ENCODE results near the gene SNAPC1. TPM values are rescaled to one million over a fixed set of nuclear protein-coding genes. Genes with fewer than 3 reads are reported as not detected.

SNAPC1 gene
- total RNA-seq, 1 experiment from 2014 or later, result 11.7 TPM

DNA sequence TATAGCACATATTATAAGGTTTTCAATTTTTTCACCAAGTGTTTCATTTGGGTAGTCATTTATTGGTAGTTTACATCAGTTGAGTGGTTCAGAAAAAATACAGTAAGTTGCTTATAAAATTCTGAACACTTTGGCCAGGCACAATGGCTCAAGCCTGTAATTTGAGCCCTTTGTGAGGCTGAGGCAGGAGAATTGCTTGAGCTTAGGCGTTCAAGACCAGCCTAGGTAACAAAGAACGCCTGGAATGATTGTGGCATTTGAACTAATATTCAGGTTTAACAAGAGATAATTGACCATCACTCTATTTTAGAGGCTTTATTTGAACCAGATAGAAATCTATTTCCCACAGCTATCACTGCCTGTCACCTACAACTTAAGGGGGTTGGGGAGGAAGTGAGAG is 44.2 kb upstream of the SNAPC1 start:
- H3K4me1 Mint-ChIP-seq (ENCODE audit: low read depth, unreplicated experiment), result peaks cover 28% of the 10 kb centered on the region
- intact Hi-C loops (cut with micrococcal nuclease; ENCODE audit: unreplicated experiment), result no loop called here

DNA sequence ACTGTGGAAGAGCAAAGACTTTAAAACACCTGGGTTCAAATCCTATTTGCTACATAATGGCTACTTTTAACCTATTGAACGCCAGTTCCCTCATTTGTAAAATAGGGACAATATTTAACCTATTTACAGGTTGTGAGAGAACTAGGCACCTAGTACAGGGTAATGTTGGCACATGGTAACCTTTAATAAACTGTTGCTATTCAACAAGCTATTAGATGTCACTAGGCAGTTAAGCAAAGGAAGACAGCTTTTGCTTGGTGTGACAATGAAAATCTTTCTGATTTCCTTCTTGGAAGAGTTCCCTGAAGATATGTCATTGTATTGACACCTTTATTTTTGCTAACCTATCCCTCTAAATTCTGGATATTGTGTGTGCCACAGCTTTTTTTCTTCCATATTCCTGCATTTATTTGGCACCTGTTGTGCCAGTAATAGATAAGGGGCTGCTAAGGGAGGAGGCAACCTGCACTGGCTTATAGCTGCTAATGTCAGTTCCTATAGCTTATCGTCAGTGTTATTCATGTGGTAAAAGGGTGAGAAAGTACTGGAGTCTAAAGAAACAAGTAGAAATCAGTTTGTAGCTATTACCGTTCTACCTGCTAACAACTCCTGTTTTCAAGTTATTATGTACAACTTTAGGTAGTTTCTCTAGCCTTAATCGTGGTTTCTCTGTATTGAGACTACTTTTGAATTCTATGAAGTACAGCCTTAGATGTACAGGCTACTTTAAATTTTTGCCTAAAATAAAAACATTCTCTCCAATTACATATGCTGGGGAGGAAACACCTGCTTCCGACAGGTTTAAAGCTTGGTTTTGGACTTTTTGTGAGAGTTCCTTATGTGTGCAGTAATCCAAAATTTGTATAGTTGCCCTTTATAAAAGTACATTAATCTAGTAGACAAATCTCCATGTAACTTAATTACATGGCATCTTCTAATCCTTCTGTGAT is 42.6 kb upstream of the SNAPC1 start:
- no peak overlapping the region for H3K27ac Mint-ChIP-seq (ENCODE audit: unreplicated experiment)
- no peaks in the 10 kb centered on the region for H3K27me3 Mint-ChIP-seq (ENCODE audit: unreplicated experiment)
- intact Hi-C loops (cut with micrococcal nuclease; ENCODE audit: unreplicated experiment), result no loop called here
- H3K4me1 Mint-ChIP-seq (ENCODE audit: low read depth, unreplicated experiment), result peaks cover 22% of the 10 kb centered on the region
- TF ChIP-seq CTCF (IDR thresholded peaks at IDR 0.05; ENCODE audit: unreplicated experiment), result no peak
- no TSS peak for BruUV-seq (replicated peaks)
- no peak overlapping the region for H3K4me3 Mint-ChIP-seq (ENCODE audit: low read depth, unreplicated experiment)
- H3K9me3 Mint-ChIP-seq (ENCODE audit: low read depth, unreplicated experiment), result no peaks in the 10 kb centered on the region
- peaks cover 52% of the 10 kb centered on the region for H3K36me3 Mint-ChIP-seq (ENCODE audit: insufficient read depth, unreplicated experiment)
- CTCF ChIA-PET, result interaction anchor here (1.3 kb wide), 1 partner anchor 95 kb away, joined by 3 read pairs; no protein-coding TSS in a partner anchor
- DNase-seq, result no peak

More for the DNA sequence above, 44.2 kb upstream of the SNAPC1 start:
- no peak for TF ChIP-seq CTCF (IDR thresholded peaks at IDR 0.05; ENCODE audit: unreplicated experiment)
- DNase-seq, result no peak
- no peaks in the 10 kb centered on the region for H3K27me3 Mint-ChIP-seq (ENCODE audit: unreplicated experiment)
- no peaks in the 10 kb centered on the region for H3K9me3 Mint-ChIP-seq (ENCODE audit: low read depth, unreplicated experiment)
- no peak overlapping the region for H3K4me3 Mint-ChIP-seq (ENCODE audit: low read depth, unreplicated experiment)
- CTCF ChIA-PET, result interaction anchor here (0.7 kb wide), 2 partner anchors 12 kb away, joined by 3 to 4 read pairs; no protein-coding TSS in a partner anchor
- no TSS peak for BruUV-seq (replicated peaks)
- H3K27ac Mint-ChIP-seq (ENCODE audit: unreplicated experiment), result no peak overlapping the region
- peaks cover 46% of the 10 kb centered on the region for H3K36me3 Mint-ChIP-seq (ENCODE audit: insufficient read depth, unreplicated experiment)

DNA sequence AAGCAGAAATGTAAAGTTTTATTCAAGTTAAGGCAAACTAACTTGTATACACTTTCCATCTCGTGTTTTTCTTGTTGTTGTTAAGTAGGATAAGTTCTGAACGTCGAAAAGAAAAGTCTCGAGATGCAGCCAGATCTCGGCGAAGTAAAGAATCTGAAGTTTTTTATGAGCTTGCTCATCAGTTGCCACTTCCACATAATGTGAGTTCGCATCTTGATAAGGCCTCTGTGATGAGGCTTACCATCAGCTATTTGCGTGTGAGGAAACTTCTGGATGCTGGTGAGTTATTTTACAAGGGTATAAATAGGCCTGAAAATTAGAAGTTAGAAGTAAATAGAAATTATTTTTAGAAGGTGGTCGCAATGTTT is 41.9 kb upstream of the SNAPC1 start:
- intact Hi-C loops (cut with micrococcal nuclease; ENCODE audit: unreplicated experiment), result no loop called here
- CTCF ChIA-PET, result interaction anchor here (1.3 kb wide), 1 partner anchor 96 kb away, joined by 3 read pairs; no protein-coding TSS in a partner anchor
- no peak for TF ChIP-seq CTCF (IDR thresholded peaks at IDR 0.05; ENCODE audit: unreplicated experiment)
- Mint-ChIP-seq H3K4me1 (ENCODE audit: low read depth, unreplicated experiment) (peaks cover 28% of the 10 kb centered on the region), H3K27me3 (ENCODE audit: unreplicated experiment) (no peaks in the 10 kb centered on the region), H3K27ac (ENCODE audit: unreplicated experiment) (no peak overlapping the region), H3K36me3 (ENCODE audit: insufficient read depth, unreplicated experiment) (peaks cover 58% of the 10 kb centered on the region), H3K4me3 (ENCODE audit: low read depth, unreplicated experiment) (no peak overlapping the region), H3K9me3 (ENCODE audit: low read depth, unreplicated experiment) (no peaks in the 10 kb centered on the region)
- DNase-seq, result no peak
- BruUV-seq (replicated peaks), result no TSS peak

DNA sequence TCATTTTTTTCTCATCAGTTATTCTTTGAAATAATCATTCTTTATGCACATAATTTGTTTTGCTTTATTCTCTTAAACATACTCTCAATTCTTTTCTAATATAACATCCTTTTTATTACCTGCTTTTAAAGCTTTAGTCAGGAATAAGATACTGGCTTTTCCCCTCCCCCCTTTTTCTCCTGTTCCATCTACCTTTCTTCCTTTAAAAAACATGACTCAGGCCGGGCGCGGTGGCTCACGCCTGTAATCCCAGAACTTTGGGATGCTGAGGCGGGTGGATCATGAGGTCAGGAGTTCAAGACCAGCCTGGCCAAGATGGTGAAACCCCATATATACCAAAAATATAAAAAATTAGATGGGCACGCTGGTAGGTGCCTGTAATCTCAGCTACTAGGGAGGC is 41.5 kb upstream of the SNAPC1 start:
- DNase-seq, result no peak
- H3K4me1 Mint-ChIP-seq (ENCODE audit: low read depth, unreplicated experiment), result peaks cover 26% of the 10 kb centered on the region
- H3K9me3 Mint-ChIP-seq (ENCODE audit: low read depth, unreplicated experiment), result no peaks in the 10 kb centered on the region
- H3K27me3 Mint-ChIP-seq (ENCODE audit: unreplicated experiment), result no peaks in the 10 kb centered on the region
- H3K36me3 Mint-ChIP-seq (ENCODE audit: insufficient read depth, unreplicated experiment), result peaks cover 59% of the 10 kb centered on the region
- CTCF ChIA-PET, result interaction anchor here (1.3 to 1.5 kb wide), 2 partner anchors 96 to 161 kb away, joined by 3 read pairs; no protein-coding TSS in a partner anchor
- BruUV-seq (replicated peaks), result no TSS peak
- H3K4me3 Mint-ChIP-seq (ENCODE audit: low read depth, unreplicated experiment), result no peak overlapping the region
- peak overlapping the region; percentile 52 for H3K27ac Mint-ChIP-seq (ENCODE audit: unreplicated experiment)
- no peak for TF ChIP-seq CTCF (IDR thresholded peaks at IDR 0.05; ENCODE audit: unreplicated experiment)
- intact Hi-C loops (cut with micrococcal nuclease; ENCODE audit: unreplicated experiment), result no loop called here
